GM23338 (cell line): ENCODE data around the gene TGM6. TPM values are rescaled to one million over a fixed set of nuclear protein-coding genes. Genes with fewer than 3 reads are reported as not detected.

Source experiments
- ATAC-seq: fragments of 200-7000 bp; cut with Tn5 transposase; 3 replicates; pipeline ENCODE4 v1.9.1; 2020
- DNase-seq: peaks from one replicate; pipeline ENCODE4 v3.0.0-alpha.2; 2015; ENCODE audit warnings: low spot score
- H2AFZ ChIP-seq: fragments of 200-600 bp; sonication (generic); 2 replicates; pipeline ENCODE4 v1.8.0; 2016; ENCODE audit warnings: antibody characterized with exemption, mild to moderate bottlenecking, moderate library complexity
- H3F3A ChIP-seq: fragments of 200-600 bp; sonication (generic); replicated peaks from 2 replicates; pipeline ENCODE4 v1.8.0; 2017; ENCODE audit warnings: antibody characterized with exemption, mixed run types, low read depth
- H3K27ac ChIP-seq: fragments of 200-600 bp; sonication (generic); 2 replicates; pipeline ENCODE4 v1.6.1; 2016; ENCODE audit warnings: low read depth
- H3K27me3 ChIP-seq: fragments of 200-600 bp; sonication (generic); 2 replicates; pipeline ENCODE4 v1.8.0; 2016; ENCODE audit warnings: mild to moderate bottlenecking, mixed run types, moderate library complexity; ENCODE audit not compliant: insufficient read depth
- H3K36me3 ChIP-seq: fragments of 200-600 bp; sonication (generic); 2 replicates; pipeline ENCODE4 v1.8.0; 2016; ENCODE audit warnings: mild to moderate bottlenecking; ENCODE audit not compliant: insufficient read depth
- H3K4me1 ChIP-seq: fragments of 200-600 bp; sonication (generic); 2 replicates; pipeline ENCODE4 v1.8.0; 2016; ENCODE audit warnings: mild to moderate bottlenecking, moderate library complexity; ENCODE audit not compliant: insufficient read depth
- H3K4me2 ChIP-seq: fragments of 200-600 bp; sonication (generic); 2 replicates; pipeline ENCODE4 v1.7.1; 2017; ENCODE audit warnings: mixed run types
- H3K4me3 ChIP-seq: fragments of 200-600 bp; sonication (generic); 2 replicates; pipeline ENCODE4 v1.6.1; 2016; ENCODE audit warnings: mixed run types
- H3K79me2 ChIP-seq: fragments of 200-600 bp; sonication (generic); replicated peaks from 2 replicates; pipeline ENCODE4 v1.8.0; 2017; ENCODE audit warnings: mild to moderate bottlenecking; ENCODE audit not compliant: insufficient read depth
- H3K9me2 ChIP-seq: fragments of 200-600 bp; sonication (generic); 2 replicates; pipeline ENCODE4 v1.8.0; 2017; ENCODE audit not compliant: insufficient read depth
- H4K20me1 ChIP-seq: fragments of 200-600 bp; sonication (generic); replicated peaks from 2 replicates; pipeline ENCODE4 v1.8.0; 2017; ENCODE audit warnings: mild to moderate bottlenecking; ENCODE audit not compliant: insufficient read depth
- H3K27ac Mint-ChIP-seq: 2 replicates; pipeline ENCODE4 v1.8.0; 2020; ENCODE audit warnings: inconsistent platforms, mild to moderate bottlenecking, moderate library complexity, mixed read lengths
- H3K27me3 Mint-ChIP-seq: 3 replicates; pipeline ENCODE4 v1.8.0; 2022; ENCODE audit warnings: low read depth, mild to moderate bottlenecking, moderate library complexity, mixed read lengths, inconsistent platforms; ENCODE audit not compliant: insufficient read depth, poor library complexity
- H3K36me3 Mint-ChIP-seq: 3 replicates; pipeline ENCODE4 v1.8.0; 2021; ENCODE audit warnings: low read depth, mild to moderate bottlenecking, inconsistent platforms, moderate library complexity, mixed read lengths
- H3K4me1 Mint-ChIP-seq: 3 replicates; pipeline ENCODE4 v1.8.0; 2020; ENCODE audit warnings: mild to moderate bottlenecking, inconsistent platforms, mixed read lengths
- H3K4me3 Mint-ChIP-seq: 3 replicates; pipeline ENCODE4 v1.8.0; 2021; ENCODE audit warnings: moderate library complexity, mild to moderate bottlenecking, inconsistent platforms, mixed read lengths
- H3K9me3 Mint-ChIP-seq: 3 replicates; pipeline ENCODE4 v1.8.0; 2020; ENCODE audit warnings: moderate library complexity, mild to moderate bottlenecking, inconsistent platforms, mixed read lengths
- EZH2 ChIP-seq: fragments of 200-600 bp; sonication (generic); IDR thresholded peaks from one replicate; pipeline ENCODE4 v1.8.0; 2017; ENCODE audit warnings: antibody characterized with exemption, mild to moderate bottlenecking, low read depth; ENCODE audit not compliant: unreplicated experiment
- EZH2phosphoT487 ChIP-seq: fragments of 200-600 bp; sonication (generic); IDR thresholded peaks from one replicate; pipeline ENCODE4 v1.8.1; 2018; ENCODE audit warnings: antibody characterized with exemption; ENCODE audit not compliant: unreplicated experiment
- JUNB ChIP-seq: IDR thresholded peaks from one replicate; pipeline ENCODE4 v1.6.1; 2016; ENCODE audit warnings: antibody characterized with exemption; ENCODE audit not compliant: unreplicated experiment
- NANOG ChIP-seq: IDR thresholded peaks from 2 replicates; pipeline ENCODE4 v1.6.1; 2016; ENCODE audit warnings: antibody characterized with exemption, borderline replicate concordance
- STAT1 ChIP-seq: IDR thresholded peaks from one replicate; pipeline ENCODE4 v1.6.1; 2016; ENCODE audit warnings: antibody characterized with exemption; ENCODE audit not compliant: unreplicated experiment
- ZNF114 ChIP-seq: fragments of 250-450 bp; sonication (Bioruptor Pico); IDR thresholded peaks from 2 replicates; pipeline ENCODE4 v1.5.0; 2020; ENCODE audit warnings: mild to moderate bottlenecking, moderate library complexity
- ZNF331 ChIP-seq: fragments of 250-450 bp; sonication (Bioruptor Pico); IDR thresholded peaks from 2 replicates; pipeline ENCODE4 v1.5.0; 2020; ENCODE audit warnings: low read depth, mild to moderate bottlenecking, moderate library complexity
- polyA plus RNA-seq: library from polyadenylated mRNA; unstranded; fragments of >200 nt; fragmentation: Nextera tagmentation; extraction: Ambion mirVana; gene quantifications from 2 replicates; pipeline ENCODE4 v1.2.1, GENCODE V29; 2016
- total RNA-seq: library from RNA; depleted of rRNA; stranded (reverse); fragments of >200 nt; shearing (Covaris generic); gene quantifications from 2 replicates; pipeline ENCODE4 v1.2.3, GENCODE V29; 2014
- TF ChIP-seq, protein P1 (sequence below): fragments of 250-450 bp; sonication (Bioruptor Pico); IDR thresholded peaks from 2 replicates; pipeline ENCODE4 v1.5.0; 2020; ENCODE audit warnings: mild to moderate bottlenecking, moderate library complexity
- TF ChIP-seq, protein P2 (sequence below): IDR thresholded peaks from one replicate; pipeline ENCODE4 v1.6.1; 2018; ENCODE audit warnings: antibody characterized with exemption; ENCODE audit not compliant: unreplicated experiment
- TF ChIP-seq, protein P3 (sequence below), 2 experiments: fragments of 200-600 bp in 1 of 2; sonication (generic) in 1 of 2; conservative IDR thresholded peaks; 2 replicates each; pipeline versions ENCODE4 v1.5.1 to v1.6.1; 2016 to 2017; ENCODE audit warnings: antibody characterized with exemption in 2 of 2, low read depth in 2 of 2, mild to moderate bottlenecking in 2 of 2, moderate library complexity in 1 of 2
- TF ChIP-seq, protein P4 (sequence below): IDR thresholded peaks from 2 replicates; pipeline ENCODE4 v1.6.1; 2016; ENCODE audit warnings: antibody characterized with exemption

The TGM6 gene
- total and polyA plus RNA-seq, 2 experiments from 2014 or later = not detected

DNA sequence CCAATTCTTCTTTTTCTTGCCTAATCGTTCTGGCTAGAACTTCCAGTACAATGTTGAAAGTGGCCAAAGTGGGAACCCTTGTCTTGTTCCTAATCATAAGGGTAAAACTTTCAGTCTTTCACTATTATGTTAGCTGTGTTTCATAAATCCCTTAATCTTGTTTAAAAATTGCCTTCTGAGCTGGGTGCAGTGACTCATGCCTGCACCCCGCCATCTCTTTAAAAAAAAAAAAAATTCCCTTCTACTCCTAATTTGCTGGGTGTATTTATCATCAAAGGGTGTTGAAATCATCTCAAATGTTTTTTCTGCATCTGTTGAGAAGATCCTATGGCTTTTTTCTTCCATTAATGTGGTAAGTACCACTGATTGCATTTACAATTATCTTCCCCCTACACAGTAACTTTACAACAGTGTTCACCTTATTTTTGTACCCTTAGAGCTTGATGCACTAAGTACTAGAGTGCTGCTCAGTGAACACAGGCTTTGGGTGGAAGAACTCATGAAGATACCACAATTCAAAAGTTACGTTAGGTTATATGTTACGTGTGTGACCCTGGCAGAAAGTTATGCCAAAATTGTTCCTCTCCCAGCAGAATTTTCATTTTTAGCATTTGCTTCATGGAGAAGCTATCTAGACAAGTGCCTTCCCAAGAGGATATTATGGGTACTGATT, 80.2 kb downstream of the TGM6 start (continued):
- TF ChIP-seq, protein P1, sequence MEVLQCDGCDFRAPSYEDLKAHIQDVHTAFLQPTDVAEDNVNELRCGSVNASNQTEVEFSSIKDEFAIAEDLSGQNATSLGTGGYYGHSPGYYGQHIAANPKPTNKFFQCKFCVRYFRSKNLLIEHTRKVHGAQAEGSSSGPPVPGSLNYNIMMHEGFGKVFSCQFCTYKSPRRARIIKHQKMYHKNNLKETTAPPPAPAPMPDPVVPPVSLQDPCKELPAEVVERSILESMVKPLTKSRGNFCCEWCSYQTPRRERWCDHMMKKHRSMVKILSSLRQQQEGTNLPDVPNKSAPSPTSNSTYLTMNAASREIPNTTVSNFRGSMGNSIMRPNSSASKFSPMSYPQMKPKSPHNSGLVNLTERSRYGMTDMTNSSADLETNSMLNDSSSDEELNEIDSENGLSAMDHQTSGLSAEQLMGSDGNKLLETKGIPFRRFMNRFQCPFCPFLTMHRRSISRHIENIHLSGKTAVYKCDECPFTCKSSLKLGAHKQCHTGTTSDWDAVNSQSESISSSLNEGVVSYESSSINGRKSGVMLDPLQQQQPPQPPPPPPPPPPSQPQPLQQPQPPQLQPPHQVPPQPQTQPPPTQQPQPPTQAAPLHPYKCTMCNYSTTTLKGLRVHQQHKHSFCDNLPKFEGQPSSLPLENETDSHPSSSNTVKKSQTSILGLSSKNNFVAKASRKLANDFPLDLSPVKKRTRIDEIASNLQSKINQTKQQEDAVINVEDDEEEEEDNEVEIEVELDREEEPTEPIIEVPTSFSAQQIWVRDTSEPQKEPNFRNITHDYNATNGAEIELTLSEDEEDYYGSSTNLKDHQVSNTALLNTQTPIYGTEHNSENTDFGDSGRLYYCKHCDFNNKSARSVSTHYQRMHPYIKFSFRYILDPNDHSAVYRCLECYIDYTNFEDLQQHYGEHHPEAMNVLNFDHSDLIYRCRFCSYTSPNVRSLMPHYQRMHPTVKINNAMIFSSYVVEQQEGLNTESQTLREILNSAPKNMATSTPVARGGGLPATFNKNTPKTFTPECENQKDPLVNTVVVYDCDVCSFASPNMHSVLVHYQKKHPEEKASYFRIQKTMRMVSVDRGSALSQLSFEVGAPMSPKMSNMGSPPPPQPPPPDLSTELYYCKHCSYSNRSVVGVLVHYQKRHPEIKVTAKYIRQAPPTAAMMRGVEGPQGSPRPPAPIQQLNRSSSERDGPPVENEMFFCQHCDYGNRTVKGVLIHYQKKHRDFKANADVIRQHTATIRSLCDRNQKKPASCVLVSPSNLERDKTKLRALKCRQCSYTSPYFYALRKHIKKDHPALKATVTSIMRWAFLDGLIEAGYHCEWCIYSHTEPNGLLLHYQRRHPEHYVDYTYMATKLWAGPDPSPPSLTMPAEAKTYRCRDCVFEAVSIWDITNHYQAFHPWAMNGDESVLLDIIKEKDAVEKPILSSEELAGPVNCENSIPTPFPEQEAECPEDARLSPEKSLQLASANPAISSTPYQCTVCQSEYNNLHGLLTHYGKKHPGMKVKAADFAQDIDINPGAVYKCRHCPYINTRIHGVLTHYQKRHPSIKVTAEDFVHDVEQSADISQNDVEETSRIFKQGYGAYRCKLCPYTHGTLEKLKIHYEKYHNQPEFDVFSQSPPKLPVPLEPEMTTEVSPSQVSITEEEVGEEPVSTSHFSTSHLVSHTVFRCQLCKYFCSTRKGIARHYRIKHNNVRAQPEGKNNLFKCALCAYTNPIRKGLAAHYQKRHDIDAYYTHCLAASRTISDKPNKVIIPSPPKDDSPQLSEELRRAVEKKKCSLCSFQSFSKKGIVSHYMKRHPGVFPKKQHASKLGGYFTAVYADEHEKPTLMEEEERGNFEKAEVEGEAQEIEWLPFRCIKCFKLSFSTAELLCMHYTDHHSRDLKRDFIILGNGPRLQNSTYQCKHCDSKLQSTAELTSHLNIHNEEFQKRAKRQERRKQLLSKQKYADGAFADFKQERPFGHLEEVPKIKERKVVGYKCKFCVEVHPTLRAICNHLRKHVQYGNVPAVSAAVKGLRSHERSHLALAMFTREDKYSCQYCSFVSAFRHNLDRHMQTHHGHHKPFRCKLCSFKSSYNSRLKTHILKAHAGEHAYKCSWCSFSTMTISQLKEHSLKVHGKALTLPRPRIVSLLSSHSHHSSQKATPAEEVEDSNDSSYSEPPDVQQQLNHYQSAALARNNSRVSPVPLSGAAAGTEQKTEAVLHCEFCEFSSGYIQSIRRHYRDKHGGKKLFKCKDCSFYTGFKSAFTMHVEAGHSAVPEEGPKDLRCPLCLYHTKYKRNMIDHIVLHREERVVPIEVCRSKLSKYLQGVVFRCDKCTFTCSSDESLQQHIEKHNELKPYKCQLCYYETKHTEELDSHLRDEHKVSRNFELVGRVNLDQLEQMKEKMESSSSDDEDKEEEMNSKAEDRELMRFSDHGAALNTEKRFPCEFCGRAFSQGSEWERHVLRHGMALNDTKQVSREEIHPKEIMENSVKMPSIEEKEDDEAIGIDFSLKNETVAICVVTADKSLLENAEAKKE = no peak
- TF ChIP-seq NANOG (no peak), ZNF114 (CRISPR knock-in tag) (no peak), JUNB (no peak), EZH2 (no peak), STAT1 (no peak)

DNA sequence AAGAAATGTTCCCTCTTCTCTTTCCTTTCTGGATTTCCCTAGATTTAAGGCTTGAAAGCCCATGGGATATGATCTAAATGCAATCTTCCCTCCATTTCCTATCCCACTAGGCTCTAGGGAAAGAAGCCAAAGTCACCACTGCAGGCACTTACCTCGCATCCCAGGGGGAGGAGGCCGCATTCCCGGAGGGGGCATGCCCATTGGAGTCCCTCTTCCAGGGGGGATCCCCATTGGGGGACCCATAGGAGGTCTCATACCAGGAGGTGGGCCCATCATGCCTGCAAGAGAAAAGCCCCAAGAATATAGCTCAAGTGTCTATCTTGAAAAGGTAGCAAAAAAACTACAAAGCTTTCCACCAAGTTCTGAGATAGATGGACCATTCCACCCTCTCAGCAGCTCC, 81.8 kb downstream of the TGM6 start:
- Histone ChIP-seq H3K36me3 (peaks cover 77% of the 10 kb centered on the region), H3K4me2 (no peak overlapping the region), H3K9me2 (no peaks in the 10 kb centered on the region), H3K79me2 (peaks cover 39% of the 10 kb centered on the region), H3F3A (peaks cover 29% of the 10 kb centered on the region; the same call in 1 of the 2 replicates), H3K4me3 (no peak overlapping the region), H3K27me3 (no peaks in the 10 kb centered on the region), H3K27ac (no peak overlapping the region), H3K4me1 (no peaks in the 10 kb centered on the region), H4K20me1 (peaks cover 45% of the 10 kb centered on the region), H2AFZ (no peak overlapping the region)
- peaks cover 1% of the 10 kb centered on the region for H3K27me3 Mint-ChIP-seq
- peaks cover 2% of the 10 kb centered on the region; the same call in 2 of the 3 replicates for H3K4me1 Mint-ChIP-seq
- H3K4me3 Mint-ChIP-seq = no peak overlapping the region
- no peak overlapping the region for H3K27ac Mint-ChIP-seq
- ATAC-seq = no peak
- H3K9me3 Mint-ChIP-seq = no peaks in the 10 kb centered on the region; the same call in 2 of the 3 replicates
- DNase-seq = no peak
- peaks cover 90% of the 10 kb centered on the region for H3K36me3 Mint-ChIP-seq
- TF ChIP-seq, protein P2, sequence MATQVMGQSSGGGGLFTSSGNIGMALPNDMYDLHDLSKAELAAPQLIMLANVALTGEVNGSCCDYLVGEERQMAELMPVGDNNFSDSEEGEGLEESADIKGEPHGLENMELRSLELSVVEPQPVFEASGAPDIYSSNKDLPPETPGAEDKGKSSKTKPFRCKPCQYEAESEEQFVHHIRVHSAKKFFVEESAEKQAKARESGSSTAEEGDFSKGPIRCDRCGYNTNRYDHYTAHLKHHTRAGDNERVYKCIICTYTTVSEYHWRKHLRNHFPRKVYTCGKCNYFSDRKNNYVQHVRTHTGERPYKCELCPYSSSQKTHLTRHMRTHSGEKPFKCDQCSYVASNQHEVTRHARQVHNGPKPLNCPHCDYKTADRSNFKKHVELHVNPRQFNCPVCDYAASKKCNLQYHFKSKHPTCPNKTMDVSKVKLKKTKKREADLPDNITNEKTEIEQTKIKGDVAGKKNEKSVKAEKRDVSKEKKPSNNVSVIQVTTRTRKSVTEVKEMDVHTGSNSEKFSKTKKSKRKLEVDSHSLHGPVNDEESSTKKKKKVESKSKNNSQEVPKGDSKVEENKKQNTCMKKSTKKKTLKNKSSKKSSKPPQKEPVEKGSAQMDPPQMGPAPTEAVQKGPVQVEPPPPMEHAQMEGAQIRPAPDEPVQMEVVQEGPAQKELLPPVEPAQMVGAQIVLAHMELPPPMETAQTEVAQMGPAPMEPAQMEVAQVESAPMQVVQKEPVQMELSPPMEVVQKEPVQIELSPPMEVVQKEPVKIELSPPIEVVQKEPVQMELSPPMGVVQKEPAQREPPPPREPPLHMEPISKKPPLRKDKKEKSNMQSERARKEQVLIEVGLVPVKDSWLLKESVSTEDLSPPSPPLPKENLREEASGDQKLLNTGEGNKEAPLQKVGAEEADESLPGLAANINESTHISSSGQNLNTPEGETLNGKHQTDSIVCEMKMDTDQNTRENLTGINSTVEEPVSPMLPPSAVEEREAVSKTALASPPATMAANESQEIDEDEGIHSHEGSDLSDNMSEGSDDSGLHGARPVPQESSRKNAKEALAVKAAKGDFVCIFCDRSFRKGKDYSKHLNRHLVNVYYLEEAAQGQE = no peak
- no peak for TF ChIP-seq ZNF331 (CRISPR knock-in tag)
- no peak for TF ChIP-seq STAT1
- TF ChIP-seq ZNF114 (CRISPR knock-in tag) = no peak
- TF ChIP-seq EZH2phosphoT487 = no peak
- no peak for TF ChIP-seq NANOG
- TF ChIP-seq, protein P3, sequence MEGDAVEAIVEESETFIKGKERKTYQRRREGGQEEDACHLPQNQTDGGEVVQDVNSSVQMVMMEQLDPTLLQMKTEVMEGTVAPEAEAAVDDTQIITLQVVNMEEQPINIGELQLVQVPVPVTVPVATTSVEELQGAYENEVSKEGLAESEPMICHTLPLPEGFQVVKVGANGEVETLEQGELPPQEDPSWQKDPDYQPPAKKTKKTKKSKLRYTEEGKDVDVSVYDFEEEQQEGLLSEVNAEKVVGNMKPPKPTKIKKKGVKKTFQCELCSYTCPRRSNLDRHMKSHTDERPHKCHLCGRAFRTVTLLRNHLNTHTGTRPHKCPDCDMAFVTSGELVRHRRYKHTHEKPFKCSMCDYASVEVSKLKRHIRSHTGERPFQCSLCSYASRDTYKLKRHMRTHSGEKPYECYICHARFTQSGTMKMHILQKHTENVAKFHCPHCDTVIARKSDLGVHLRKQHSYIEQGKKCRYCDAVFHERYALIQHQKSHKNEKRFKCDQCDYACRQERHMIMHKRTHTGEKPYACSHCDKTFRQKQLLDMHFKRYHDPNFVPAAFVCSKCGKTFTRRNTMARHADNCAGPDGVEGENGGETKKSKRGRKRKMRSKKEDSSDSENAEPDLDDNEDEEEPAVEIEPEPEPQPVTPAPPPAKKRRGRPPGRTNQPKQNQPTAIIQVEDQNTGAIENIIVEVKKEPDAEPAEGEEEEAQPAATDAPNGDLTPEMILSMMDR (conservative IDR thresholded peaks at IDR 0.05; ENCODE audit: low read depth in 2 of 2) = no peak
- no peak for TF ChIP-seq JUNB
- TF ChIP-seq, protein P4, sequence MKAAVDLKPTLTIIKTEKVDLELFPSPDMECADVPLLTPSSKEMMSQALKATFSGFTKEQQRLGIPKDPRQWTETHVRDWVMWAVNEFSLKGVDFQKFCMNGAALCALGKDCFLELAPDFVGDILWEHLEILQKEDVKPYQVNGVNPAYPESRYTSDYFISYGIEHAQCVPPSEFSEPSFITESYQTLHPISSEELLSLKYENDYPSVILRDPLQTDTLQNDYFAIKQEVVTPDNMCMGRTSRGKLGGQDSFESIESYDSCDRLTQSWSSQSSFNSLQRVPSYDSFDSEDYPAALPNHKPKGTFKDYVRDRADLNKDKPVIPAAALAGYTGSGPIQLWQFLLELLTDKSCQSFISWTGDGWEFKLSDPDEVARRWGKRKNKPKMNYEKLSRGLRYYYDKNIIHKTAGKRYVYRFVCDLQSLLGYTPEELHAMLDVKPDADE = no peak
- no peak for TF ChIP-seq EZH2
